Measurements from ENCODE around the gene LMTK2.

The LMTK2 gene

DNA sequence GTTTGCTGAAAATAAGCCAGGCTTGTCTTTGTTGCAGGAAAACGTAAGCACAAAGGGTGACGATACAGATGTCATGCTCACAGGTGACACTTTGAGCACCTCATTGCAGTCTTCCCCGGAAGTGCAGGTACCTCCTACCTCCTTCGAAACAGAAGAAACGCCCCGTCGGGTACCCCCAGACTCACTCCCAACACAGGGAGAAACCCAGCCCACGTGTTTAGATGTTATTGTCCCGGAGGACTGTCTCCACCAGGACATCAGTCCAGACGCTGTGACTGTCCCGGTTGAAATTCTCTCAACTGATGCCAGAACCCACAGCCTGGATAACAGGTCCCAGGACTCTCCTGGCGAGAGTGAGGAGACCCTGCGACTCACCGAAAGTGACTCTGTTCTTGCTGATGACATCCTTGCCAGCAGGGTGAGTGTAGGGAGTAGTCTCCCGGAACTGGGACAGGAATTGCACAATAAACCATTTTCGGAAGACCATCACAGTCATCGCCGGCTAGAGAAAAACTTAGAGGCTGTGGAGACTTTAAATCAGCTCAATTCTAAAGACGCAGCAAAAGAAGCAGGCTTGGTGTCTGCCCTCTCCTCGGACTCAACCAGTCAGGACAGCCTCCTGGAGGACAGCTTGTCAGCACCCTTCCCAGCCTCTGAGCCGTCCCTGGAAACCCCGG is 86.3 kb downstream of the LMTK2 start:
- no peak overlapping the region for H3K27ac ChIP-seq (ENCODE audit: insufficient read depth in 1 of 2, low read depth in 1 of 2, low read length in 2 of 2, poor library complexity in 1 of 2, severe bottlenecking in 2 of 2)
- POLR2A ChIA-PET = no interaction called here
- H3K4me1 ChIP-seq (ENCODE audit: control extremely low read depth in 1 of 4, control insufficient read depth in 4 of 4, insufficient read depth in 4 of 4, low read length in 3 of 4) = no peaks in the 10 kb centered on the region
- WGBS (ENCODE audit: insufficient coverage) = 94% methylated on average over 19 of the region's 22 CpGs
- no peak for DNase-seq
- no peaks in the 10 kb centered on the region for H3K27me3 ChIP-seq (replicated peaks in 2 of 5; ENCODE audit: control insufficient read depth in 4 of 5, insufficient read depth in 5 of 5, low read length in 4 of 5)
- no peak overlapping the region for H3K4me3 ChIP-seq (ENCODE audit: control insufficient read depth in 1 of 7, extremely low read depth in 1 of 7, insufficient read depth in 4 of 7, low read depth in 2 of 7, low read length in 6 of 7)
- H3K9me3 ChIP-seq (ENCODE audit: control extremely low read depth in 1 of 5, control insufficient read depth in 4 of 5, insufficient read depth in 2 of 5, low read depth in 1 of 5, low read length in 4 of 5) = peaks cover 0 to 17% (median 7%) of the 10 kb centered on the region in 5 experiments
- H3K36me3 ChIP-seq (ENCODE audit: control insufficient read depth in 4 of 4, insufficient read depth in 4 of 4, low read length in 3 of 4) = peaks cover 11 to 54% (median 37%) of the 10 kb centered on the region in 4 experiments
- CTCF ChIA-PET = interaction anchor here (0.5 kb wide), 1 partner anchor 146 kb away, joined by 3 read pairs; no protein-coding TSS in a partner anchor

- peaks cover 9 to 51% (median 36%) of the 10 kb centered on the region in 4 experiments for H3K36me3 ChIP-seq (ENCODE audit: control insufficient read depth in 4 of 4, insufficient read depth in 4 of 4, low read length in 3 of 4)
- ChIA-PET POLR2A (no interaction called here), CTCF (no interaction called here)
- no peak for DNase-seq
- whole genome bisulfite sequencing (ENCODE audit: insufficient coverage) = 98% methylated on average over 33 of the region's 37 CpGs
- H3K27me3 ChIP-seq (replicated peaks in 2 of 5; ENCODE audit: control insufficient read depth in 4 of 5, insufficient read depth in 5 of 5, low read length in 4 of 5) = no peaks in the 10 kb centered on the region
- H3K4me3 ChIP-seq (ENCODE audit: control insufficient read depth in 1 of 7, extremely low read depth in 1 of 7, insufficient read depth in 4 of 7, low read depth in 2 of 7, low read length in 6 of 7) = no peak overlapping the region
- H3K27ac ChIP-seq (ENCODE audit: insufficient read depth in 1 of 2, low read depth in 1 of 2, low read length in 2 of 2, poor library complexity in 1 of 2, severe bottlenecking in 2 of 2) = no peak overlapping the region
- peaks cover 0 to 16% (median 7%) of the 10 kb centered on the region in 5 experiments for H3K9me3 ChIP-seq (ENCODE audit: control extremely low read depth in 1 of 5, control insufficient read depth in 4 of 5, insufficient read depth in 2 of 5, low read depth in 1 of 5, low read length in 4 of 5)
- no peaks in the 10 kb centered on the region for H3K4me1 ChIP-seq (ENCODE audit: control extremely low read depth in 1 of 4, control insufficient read depth in 4 of 4, insufficient read depth in 4 of 4, low read length in 3 of 4)
These were observed 87.0 kb downstream of the LMTK2 start for GRCh38 chr7:98193474-98194180.

GRCh38 chr7:98194186-98194585 is 87.5 kb downstream of the LMTK2 start:
- Histone ChIP-seq H3K4me3 (ENCODE audit: control insufficient read depth in 1 of 7, extremely low read depth in 1 of 7, insufficient read depth in 4 of 7, low read depth in 2 of 7, low read length in 6 of 7) (no peak overlapping the region), H3K36me3 (ENCODE audit: control insufficient read depth in 4 of 4, insufficient read depth in 4 of 4, low read length in 3 of 4) (peaks cover 7 to 45% (median 35%) of the 10 kb centered on the region in 4 experiments), H3K27me3 (replicated peaks in 2 of 5; ENCODE audit: control insufficient read depth in 4 of 5, insufficient read depth in 5 of 5, low read length in 4 of 5) (no peaks in the 10 kb centered on the region), H3K9me3 (ENCODE audit: control extremely low read depth in 1 of 5, control insufficient read depth in 4 of 5, insufficient read depth in 2 of 5, low read depth in 1 of 5, low read length in 4 of 5) (peaks cover 0 to 13% (median 2%) of the 10 kb centered on the region in 5 experiments), H3K4me1 (ENCODE audit: control extremely low read depth in 1 of 4, control insufficient read depth in 4 of 4, insufficient read depth in 4 of 4, low read length in 3 of 4) (no peaks in the 10 kb centered on the region), H3K27ac (ENCODE audit: insufficient read depth in 1 of 2, low read depth in 1 of 2, low read length in 2 of 2, poor library complexity in 1 of 2, severe bottlenecking in 2 of 2) (no peak overlapping the region)
- 95% methylated on average over 16 of the region's 28 CpGs for WGBS (ENCODE audit: insufficient coverage)
- DNase-seq = no peak
- ChIA-PET POLR2A (no interaction called here), CTCF (no interaction called here)

DNA sequence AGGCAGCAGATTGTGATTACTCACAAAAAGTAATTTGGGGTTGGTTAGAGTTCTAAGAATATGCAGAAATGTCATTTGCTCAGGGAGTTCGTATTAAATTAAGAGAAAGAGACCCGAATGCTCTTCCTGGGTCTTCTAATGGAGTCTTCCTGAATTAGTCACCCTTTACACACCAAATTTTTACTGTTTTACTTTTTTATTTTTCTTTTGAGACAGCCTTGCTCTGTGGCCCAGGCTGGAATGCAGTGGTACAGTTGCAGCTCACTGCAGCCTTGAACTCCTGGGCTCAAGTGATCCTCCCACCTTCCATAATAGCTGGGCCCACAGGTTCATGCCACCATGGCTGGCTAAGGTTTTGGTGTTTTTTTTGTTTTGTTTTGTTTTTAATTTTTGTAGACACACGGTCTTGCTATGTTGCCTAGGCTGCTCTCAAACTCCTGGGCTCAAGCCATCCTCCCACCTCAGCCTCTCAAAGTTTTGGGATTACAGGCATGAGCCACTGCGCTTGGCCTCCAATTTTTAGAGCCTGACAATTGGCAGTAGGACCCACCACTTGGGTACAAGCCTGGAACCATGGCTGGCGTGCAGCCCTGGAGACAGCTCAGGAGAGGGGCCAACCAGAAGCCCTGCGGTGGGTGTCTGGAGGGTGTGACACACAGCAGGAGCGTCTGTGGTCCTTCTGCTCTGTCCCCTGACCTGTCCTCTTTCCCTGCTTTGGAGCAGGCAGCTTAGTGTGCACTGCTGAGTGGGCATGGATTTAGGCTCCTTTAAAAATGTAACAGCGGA is 88.2 kb downstream of the LMTK2 start:
- Histone ChIP-seq H3K27me3 (replicated peaks in 2 of 5; ENCODE audit: control insufficient read depth in 4 of 5, insufficient read depth in 5 of 5, low read length in 4 of 5) (no peaks in the 10 kb centered on the region), H3K9me3 (ENCODE audit: control extremely low read depth in 1 of 5, control insufficient read depth in 4 of 5, insufficient read depth in 2 of 5, low read depth in 1 of 5, low read length in 4 of 5) (peaks cover 0 to 7% (median 1%) of the 10 kb centered on the region in 5 experiments), H3K36me3 (ENCODE audit: control insufficient read depth in 4 of 4, insufficient read depth in 4 of 4, low read length in 3 of 4) (peaks cover 5 to 40% (median 34%) of the 10 kb centered on the region in 4 experiments), H3K27ac (ENCODE audit: insufficient read depth in 1 of 2, low read depth in 1 of 2, low read length in 2 of 2, poor library complexity in 1 of 2, severe bottlenecking in 2 of 2) (no peak overlapping the region), H3K4me1 (ENCODE audit: control extremely low read depth in 1 of 4, control insufficient read depth in 4 of 4, insufficient read depth in 4 of 4, low read length in 3 of 4) (no peaks in the 10 kb centered on the region), H3K4me3 (ENCODE audit: control insufficient read depth in 1 of 7, extremely low read depth in 1 of 7, insufficient read depth in 4 of 7, low read depth in 2 of 7, low read length in 6 of 7) (no peak overlapping the region)
- DNase-seq = no peak
- 96% methylated on average over 8 of the region's 8 CpGs for WGBS (ENCODE audit: insufficient coverage)
- ChIA-PET CTCF (no interaction called here), POLR2A (no interaction called here)

- Histone ChIP-seq H3K27me3 (replicated peaks in 2 of 5; ENCODE audit: control insufficient read depth in 4 of 5, insufficient read depth in 5 of 5, low read length in 4 of 5) (no peaks in the 10 kb centered on the region), H3K9me3 (ENCODE audit: control extremely low read depth in 1 of 5, control insufficient read depth in 4 of 5, insufficient read depth in 2 of 5, low read depth in 1 of 5, low read length in 4 of 5) (peaks cover 0 to 5% (median 1%) of the 10 kb centered on the region in 5 experiments), H3K4me1 (ENCODE audit: control extremely low read depth in 1 of 4, control insufficient read depth in 4 of 4, insufficient read depth in 4 of 4, low read length in 3 of 4) (peaks cover 2 to 3% (median 3%) of the 10 kb centered on the region in 4 experiments), H3K27ac (ENCODE audit: insufficient read depth in 1 of 2, low read depth in 1 of 2, low read length in 2 of 2, poor library complexity in 1 of 2, severe bottlenecking in 2 of 2) (no peak overlapping the region), H3K36me3 (ENCODE audit: control insufficient read depth in 4 of 4, insufficient read depth in 4 of 4, low read length in 3 of 4) (peaks cover 2 to 26% (median 24%) of the 10 kb centered on the region in 4 experiments), H3K4me3 (ENCODE audit: control insufficient read depth in 1 of 7, extremely low read depth in 1 of 7, insufficient read depth in 4 of 7, low read depth in 2 of 7, low read length in 6 of 7) (no peak overlapping the region)
- WGBS (ENCODE audit: insufficient coverage) = 90% methylated on average over 15 of the region's 16 CpGs
- ChIA-PET CTCF (interaction anchor here (2.8 kb wide), 1 partner anchor 29 kb away, joined by 10 read pairs; no protein-coding TSS in a partner anchor), POLR2A (no interaction called here)
- no peak for DNase-seq
These were observed 90.3 kb downstream of the LMTK2 start for GRCh38 chr7:98196706-98197605.

DNA sequence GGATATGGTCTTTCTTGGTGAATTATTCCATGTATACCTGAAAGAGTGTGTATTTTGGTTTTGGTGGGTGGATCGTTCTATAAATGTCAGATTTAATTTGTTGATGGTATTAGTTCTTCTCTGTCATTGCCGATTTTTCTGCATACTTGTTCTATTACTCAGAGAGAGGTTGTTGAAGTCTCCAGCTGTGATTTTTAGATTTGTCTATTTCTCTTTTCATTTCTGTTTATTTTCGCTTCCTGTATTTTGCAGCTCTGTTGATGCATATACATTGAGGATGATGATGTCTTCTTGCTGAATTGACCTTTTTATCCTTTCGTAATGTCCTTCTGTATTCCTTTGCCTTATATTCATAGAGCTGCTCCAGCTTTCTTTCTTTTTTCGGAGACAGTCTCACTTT is 92.5 kb downstream of the LMTK2 start:
- DNase-seq = no peak
- Histone ChIP-seq H3K27me3 (replicated peaks in 2 of 5; ENCODE audit: control insufficient read depth in 4 of 5, insufficient read depth in 5 of 5, low read length in 4 of 5) (no peaks in the 10 kb centered on the region), H3K4me3 (ENCODE audit: control insufficient read depth in 1 of 7, extremely low read depth in 1 of 7, insufficient read depth in 4 of 7, low read depth in 2 of 7, low read length in 6 of 7) (no peak overlapping the region), H3K9me3 (ENCODE audit: control extremely low read depth in 1 of 5, control insufficient read depth in 4 of 5, insufficient read depth in 2 of 5, low read depth in 1 of 5, low read length in 4 of 5) (peaks cover 0 to 5% (median 1%) of the 10 kb centered on the region in 5 experiments), H3K4me1 (ENCODE audit: control extremely low read depth in 1 of 4, control insufficient read depth in 4 of 4, insufficient read depth in 4 of 4, low read length in 3 of 4) (peaks cover 7 to 18% (median 17%) of the 10 kb centered on the region in 4 experiments), H3K36me3 (ENCODE audit: control insufficient read depth in 4 of 4, insufficient read depth in 4 of 4, low read length in 3 of 4) (peaks cover 2 to 13% (median 6%) of the 10 kb centered on the region in 4 experiments), H3K27ac (ENCODE audit: insufficient read depth in 1 of 2, low read depth in 1 of 2, low read length in 2 of 2, poor library complexity in 1 of 2, severe bottlenecking in 2 of 2) (no peak overlapping the region)
- CTCF ChIA-PET = interaction anchor here (2.8 kb wide), 1 partner anchor 31 kb away, joined by 10 read pairs; no protein-coding TSS in a partner anchor
- WGBS (ENCODE audit: insufficient coverage) = 95% methylated on average over 3 of the region's 5 CpGs
- POLR2A ChIA-PET = no interaction called here
